HG02884 (cell line): ENCODE results near the gene PRKACB.
A peak's percentile ranks its signal among the peaks of the same experiment; 100 is the strongest.

Source experiments
- ATAC-seq: cut with Tn5 transposase; IDR thresholded peaks from one replicate; pipeline ENCODE4 v1.9.1; 2021; ENCODE audit warnings: mild to moderate bottlenecking, moderate library complexity; ENCODE audit not compliant: unreplicated experiment

PRKACB gene

DNA sequence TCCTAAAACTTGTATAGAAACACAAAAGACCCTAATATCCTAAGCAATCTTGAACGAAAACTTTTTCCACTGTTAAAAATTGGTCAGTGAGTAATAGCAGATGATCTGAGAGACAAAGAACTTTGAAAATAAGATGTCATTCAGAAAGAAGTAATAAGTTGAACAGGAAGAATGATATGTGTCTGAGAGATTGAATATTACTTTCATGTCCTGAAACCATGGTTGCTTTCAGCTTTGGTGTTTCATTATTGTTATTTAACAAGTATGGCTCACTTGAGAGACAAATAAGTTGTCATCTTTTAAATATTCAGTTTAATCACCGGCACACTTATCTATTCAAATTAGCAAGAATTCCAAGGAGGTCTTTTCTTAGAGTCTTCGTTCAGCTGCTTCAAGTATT, 11.4 kb downstream of the PRKACB start:
- no peak for ATAC-seq

DNA sequence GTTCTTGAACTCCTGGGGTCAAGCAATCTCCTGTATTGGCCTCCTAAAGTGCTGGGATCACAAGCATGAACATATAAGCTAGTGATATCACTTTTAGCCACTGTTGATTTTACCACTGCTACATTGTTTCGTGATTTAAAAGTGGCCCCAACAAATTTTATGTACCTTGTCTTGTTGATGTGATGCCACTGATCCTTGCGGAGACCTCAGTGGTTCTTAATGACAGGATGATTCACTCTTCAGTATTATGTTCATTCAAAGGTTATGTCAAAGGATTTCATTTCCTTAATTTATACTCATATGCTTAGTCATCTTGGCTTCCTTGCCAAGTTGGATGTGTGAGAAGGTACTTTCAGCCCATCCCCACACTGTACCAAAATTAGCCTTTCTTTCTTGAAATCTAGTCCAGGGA, 12.1 kb downstream of the PRKACB start:
- ATAC-seq, result no peak

DNA sequence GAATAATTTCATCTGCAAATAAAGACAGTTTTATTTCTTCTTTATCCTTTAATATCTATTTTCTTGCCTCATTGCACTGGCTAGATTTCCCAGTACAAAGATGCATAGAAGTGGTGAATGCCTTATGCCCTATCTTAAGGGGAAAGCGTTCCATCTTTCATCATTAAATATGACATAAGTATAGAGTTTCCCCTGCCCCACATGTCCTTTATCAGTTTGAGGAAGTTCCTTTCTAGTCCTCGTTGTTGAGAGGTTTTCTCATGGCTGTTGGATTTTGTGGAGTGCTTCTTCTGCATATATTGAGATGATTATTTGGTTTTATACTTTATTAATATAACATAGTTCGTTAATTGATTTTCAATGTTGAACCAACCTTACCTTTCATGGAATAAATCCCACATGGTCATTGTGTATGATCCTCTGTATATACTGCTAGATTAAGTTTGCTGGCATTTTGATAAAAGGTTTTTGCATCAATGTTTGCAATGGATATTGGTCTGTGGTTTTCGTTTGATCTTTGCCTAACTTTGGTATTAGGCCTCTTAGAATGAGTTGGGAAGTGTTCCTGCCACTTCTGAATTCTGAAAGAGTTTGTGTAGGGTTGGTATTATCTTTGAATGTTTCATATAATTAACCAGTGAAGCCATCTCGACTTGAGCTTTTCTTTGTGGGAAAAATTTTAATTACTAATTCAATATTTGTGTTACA, 15.6 kb downstream of the PRKACB start:
- no peak for ATAC-seq

DNA sequence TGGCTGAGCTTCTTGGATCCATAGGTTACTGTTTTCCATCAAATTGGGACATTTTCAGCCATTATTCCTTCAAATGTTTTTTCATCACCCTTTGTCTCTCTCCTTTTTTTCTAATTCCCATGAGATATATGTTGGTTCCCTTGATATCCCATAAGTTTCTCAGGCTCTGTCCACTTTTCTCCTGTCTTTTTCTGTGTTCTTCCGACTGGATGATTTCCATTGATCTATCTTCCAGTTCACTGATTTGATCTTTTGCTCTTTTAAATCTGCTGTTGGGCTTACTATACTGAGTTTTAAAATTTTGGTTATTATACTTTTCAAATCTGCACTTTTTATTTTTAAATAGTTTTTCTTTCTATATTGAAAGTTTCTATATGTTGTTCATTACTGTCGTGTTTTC, 18.2 kb downstream of the PRKACB start:
- no peak for ATAC-seq

DNA sequence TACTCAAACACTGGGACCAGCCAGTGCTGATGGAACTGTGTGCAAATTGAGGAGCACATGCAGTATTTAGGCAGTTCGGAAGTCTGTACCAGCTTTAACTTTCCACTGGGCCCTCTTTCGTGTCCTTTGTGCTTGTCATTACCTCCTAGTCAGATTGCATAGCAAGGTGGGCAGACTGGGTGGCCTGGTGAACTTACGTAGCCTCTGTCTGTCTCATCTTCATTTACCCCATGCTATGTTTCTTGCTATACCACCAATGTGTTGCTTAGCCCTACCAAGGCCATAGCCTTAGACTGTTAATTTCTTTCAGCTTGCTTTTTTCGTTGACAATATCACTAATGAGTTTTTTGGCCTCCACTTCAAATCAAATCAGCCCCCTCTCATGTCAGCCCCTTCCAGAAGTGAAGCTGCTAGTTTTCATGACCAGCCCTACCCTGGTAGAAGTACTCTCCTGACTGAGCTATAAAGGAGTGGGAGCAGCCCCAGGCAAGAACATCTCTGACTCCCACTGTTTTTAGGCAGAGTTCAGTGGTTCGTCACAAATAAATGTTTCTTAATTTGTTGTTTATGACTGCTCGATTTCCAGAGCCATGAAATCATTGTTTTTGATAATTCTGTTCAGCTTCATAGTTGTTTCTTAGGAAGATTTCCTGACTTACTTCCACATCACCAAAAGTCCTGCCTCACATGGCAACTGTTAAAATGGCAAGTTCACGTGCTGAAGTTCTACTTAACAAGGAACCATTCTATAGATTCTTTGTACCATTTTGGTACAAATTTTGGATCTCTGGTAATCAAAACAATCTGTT, 19.3 kb downstream of the PRKACB start:
- no peak for ATAC-seq

DNA sequence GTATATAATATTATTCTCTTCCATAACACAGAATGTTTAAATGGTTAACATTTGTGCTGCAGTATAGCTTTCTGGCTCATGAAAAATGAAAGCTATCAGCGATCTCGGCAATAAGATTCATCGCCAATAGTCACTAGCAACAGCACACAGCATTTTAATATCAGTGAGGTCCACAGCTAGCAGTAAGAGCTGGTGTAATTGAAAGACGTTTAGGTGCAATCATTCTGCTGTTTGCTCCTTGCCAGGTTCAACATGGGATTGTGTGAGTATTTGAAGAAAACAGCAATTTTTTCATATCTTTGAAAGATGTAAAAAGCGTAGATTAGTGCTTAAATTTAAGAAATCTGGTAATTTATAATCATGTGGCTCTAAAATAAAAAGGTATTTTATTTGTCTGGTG, 20.1 kb downstream of the PRKACB start:
- no peak for ATAC-seq

DNA sequence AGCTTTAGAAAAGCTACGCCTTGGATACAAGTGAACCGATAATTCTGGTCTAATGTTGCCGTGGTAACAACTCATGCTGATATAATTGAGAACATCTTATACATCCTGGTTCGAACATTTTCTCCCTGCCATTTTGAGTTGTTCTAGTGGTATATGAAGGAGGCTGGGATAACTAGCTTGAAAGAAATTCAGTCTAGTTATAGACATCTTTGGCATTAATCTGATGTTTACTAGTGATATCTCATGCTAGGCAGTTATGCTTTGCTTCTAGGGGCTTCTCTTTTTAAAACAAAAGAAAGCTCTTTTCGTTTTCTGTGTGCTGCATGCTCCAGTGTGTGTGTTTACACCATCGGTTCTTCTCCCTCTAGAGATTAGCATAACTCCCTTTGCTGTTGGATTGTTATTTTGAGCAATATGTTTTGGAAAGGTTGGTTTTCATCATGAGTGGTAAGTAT, 20.5 kb downstream of the PRKACB start:
- no peak for ATAC-seq

DNA sequence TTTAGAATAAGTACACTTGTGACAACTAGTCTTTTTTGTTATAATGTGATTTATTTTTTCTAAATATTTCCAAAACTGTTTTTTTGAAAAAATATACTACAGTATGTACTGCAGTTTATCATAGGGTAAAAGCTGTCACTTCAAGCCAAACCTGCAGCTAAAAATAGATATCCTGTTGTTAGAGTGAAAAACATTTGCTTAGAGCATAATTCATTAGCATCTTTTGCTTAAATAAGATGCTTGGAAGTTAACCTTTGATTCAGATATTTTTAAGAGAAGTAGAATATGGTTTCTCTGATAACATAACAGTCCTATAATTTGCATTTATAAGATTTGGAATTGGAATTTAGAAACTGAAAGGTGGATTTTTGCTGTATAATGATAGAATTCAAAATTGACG, 21.5 kb downstream of the PRKACB start:
- ATAC-seq, result no peak

DNA sequence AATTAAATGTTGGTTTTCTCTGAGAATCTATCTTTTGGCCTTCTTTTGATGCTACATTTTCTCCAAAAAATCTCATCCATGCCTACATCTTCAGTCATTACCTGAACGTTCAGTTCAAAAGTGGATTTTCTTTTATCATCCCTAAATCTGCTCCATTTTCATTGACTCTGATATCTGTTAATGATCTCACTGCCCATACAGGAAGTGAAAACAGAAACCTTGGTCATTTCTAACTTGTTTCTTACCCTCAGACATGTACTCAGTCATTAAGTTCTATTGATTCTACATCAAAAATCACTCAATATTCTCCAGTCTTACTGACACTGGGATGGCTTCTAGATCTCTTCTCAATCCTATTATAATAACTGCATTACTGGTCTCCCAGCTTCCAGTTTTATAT, 22.7 kb downstream of the PRKACB start:
- peak; percentile 69 for ATAC-seq

DNA sequence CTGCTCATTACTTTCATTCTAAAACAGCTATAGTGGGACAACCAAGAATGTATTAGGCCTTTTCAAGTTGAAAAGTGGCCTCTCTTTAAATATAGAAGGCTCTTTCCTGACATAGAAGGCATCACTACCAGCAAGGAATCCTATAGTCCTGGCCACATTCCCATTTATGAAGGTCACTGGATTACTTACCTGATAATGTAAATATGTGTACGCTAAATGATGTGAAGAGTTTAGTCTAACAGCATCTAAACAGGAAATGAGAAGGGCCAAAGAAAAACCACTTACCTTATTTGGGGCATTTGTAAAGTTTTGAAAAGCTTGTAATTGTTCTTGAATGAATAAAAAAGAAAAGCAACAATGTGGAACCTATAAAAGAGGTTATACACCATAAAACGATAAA, 24.7 kb downstream of the PRKACB start:
- ATAC-seq, result no peak

DNA sequence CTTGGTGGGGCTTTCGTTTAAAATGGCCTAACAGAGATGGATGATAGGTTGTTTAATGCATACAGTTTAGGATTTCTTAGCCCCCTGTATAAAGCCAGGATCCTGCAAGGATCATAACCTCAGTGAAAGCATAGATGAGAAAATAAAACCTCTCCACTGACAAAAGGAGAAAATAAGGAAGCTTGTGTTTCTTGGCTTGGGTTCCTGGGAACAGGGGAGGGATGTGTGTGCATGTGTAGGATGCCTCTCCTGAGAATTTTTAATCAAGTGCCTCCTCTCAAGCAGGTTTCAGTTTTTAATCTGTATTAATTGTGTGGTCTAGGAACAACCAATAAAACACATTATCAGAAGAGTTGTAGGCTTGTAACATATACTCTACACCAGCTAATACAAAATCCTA, 26.1 kb downstream of the PRKACB start:
- ATAC-seq, result no peak

DNA sequence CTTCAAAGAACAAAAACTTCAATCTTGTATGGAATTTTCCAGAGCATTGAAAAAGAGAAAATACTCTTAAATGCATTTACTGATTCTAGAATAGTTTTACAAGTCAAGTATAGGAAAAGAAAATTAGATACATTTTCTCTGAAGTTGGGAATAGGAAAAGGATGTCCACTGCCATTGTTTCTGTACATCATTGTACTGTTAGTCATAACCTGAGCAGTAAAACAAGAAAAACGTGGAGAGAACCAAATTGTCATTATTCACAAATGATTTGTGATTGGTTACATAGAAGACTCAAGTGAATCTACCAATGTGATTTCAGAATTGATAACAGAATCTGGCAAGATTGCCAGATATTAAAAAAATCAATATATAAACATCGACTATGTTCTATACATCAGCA, 27.4 kb downstream of the PRKACB start:
- no peak for ATAC-seq

DNA sequence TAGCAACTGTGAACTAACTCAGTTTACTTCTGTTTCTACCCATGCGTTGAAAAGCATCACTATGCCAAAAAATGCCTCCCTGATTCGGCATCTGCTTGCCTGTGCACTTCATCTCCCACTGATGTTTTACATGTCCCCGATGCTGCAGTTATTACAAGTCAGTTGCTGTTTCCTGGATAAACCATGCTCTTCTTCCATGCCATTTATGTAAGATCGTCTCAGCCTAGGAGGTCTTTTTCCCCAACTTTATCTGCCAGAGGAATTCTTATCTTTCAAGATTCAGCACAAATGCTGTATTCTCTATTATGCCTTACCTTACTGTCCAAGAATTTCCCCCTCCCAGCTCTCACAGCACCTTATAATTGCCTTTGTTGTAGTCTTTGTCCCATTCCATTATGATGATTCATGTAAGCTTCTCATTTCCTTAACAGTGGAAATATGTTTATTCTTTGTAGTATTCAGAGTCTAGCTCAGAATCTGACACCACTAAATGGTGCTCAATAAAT, 30.0 kb downstream of the PRKACB start:
- ATAC-seq, result no peak

DNA sequence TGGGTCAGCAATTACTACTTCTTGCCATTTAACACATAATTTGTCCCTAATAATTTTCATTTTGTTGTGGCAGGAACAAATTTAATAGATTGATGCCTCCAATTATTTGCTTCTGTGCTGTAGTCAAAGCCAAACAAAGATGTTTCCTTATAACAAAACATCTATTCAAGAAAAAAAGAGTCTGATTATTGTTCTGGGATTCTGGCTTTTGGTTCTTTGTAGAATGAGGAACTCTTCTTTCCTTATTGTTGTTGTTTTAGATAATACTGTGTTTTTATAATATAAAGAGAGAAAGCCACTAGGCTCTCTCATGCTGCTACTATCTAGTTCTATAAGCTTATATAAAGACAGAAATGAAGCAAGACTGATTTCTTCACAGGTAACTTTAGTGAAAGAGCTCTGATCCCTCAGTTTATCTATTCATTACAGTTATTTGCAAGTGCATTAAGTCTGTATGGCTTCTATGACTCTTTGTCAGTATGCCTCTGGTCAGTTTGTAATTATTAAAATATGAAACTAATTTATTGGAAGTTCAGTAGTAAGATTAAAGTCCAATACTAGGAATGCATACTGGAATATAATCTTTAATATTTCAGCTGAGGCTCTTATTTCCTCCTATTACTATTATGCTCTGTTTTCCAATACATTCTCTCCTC, 37.4 kb downstream of the PRKACB start:
- no peak for ATAC-seq

DNA sequence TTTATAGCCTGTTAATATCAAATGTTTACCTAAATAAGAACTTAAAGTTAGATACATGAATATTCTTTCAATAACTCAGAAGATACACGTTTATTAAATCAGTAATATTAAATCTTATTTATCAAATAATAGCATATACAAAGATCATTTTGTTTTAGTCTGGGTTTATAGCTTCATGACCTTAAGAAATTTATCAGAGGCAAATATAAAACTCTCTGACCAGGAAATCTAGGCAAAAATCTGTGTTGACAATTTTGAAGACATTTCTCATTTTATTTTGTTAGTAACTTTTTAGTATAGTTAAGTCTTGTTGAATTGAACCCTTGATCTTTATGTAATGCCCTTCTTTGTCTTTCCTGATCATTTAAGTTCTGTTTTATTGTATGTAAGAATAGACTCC, 46.4 kb downstream of the PRKACB start:
- no peak for ATAC-seq

DNA sequence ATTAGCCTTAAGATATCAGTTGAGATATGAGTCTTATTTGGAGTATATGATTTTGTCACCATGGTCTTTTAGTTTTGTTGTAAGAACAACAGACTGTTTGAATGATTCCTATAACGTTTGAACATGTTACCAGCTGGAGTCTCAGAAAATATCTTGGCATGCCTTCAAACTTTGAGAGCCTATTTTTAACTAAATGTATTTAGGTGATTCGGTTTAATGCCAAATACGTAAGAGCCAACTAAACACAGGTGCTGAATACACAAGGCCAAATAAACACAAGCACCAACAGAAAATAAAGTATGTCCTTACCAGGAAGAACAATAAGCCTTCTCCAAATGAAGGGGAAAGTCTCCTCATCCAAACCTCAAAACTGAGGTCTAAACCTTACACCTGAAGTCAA, 48.6 kb downstream of the PRKACB start:
- ATAC-seq, result no peak

DNA sequence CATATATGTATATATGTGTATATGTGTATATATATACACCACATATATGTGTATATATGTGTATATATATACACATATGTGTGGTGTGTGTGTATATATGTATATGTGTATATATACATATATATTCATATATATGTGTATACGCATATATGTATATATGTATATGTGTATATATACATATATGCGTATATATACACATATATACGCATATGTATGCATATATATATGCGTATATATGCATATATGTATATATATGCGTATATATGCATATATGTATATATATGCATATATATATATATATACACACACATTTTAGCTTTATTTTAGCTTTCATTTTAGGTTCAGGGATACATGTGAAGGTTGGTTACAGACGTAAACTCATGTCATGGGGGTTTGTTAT, 54.8 kb downstream of the PRKACB start:
- ATAC-seq, result no peak

DNA sequence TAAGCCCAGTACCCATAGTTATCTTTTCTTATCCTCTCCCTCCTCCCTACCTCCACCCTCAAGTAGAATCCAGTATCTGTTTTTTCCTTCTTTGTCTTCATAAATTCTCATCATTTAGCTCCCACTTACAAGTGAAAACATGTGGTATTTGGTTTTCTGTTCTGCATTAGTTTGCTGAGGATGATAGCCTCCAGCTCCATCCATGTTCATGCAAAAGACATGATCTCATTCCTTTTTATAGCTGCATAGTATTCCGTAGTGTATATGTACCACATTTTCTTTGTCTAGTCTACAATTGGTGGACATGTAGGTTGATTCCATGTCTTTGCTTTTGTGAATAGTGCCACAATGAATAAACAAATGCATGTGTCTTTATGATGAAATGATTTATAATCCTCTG, 55.2 kb downstream of the PRKACB start:
- ATAC-seq, result no peak

DNA sequence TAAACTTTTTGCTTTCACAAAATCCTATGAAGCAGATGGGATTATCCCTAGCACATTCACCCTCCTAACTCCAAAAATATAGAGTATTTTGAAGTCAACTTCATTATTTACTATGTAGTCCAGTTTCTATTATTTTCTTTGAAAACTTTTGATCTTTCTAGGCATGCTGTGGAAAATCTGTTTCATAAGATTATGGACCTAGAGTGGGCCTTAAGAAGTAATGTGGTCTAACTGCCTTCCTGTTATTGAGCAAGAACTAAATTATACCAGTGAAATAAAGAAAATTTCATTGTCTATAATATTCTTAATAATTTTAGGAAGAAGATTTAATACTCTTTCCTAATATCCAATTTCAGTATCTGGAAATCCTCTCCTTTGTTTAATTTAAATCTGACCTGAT, 58.1 kb downstream of the PRKACB start:
- no peak for ATAC-seq

DNA sequence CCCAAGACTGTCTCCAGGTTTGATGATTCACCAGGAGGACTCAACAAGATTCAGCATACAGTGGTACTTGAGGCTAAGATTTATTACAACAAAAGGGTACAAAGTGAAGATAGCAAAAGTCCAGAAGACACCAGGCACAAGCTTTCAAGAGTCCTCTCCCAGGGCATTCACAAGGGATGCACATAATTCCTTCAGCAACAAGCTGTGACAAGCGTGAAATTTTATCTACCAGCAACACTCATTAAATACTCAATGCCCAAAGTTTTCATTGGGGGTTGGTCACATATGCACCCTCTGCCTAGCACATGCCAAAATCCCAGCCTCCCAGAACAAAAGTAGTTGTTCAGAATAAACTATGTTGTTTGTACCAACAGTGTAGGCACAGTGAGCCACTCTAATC, 62.3 kb downstream of the PRKACB start:
- no peak for ATAC-seq

DNA sequence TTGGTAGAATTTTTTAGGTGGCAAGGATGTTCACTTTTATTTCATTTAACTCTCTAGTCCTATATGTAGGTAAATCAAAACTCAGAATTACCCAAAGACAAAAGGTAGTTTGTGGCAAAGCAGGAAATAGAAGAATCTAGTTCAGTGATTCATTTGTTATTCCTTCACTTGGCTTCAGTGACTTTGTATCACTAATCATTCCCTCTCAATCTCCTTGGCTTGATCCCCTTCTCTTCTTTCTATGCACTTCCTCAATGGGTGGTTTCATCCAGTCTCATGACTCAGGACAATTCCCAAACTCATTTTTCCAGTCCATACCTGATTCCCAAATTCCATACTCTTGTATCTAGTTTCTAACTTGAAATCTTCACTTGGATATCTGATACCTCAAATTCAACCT, 64.9 kb downstream of the PRKACB start:
- ATAC-seq, result no peak
